NCI-H446 (cell line): ENCODE measurements around the gene THOC7.

Experiments used
- DNase-seq, 2 experiments: peaks; one replicate each; lab custom pipeline; 2025; lab: John Stamatoyannopoulos, UW

The THOC7 gene

DNA sequence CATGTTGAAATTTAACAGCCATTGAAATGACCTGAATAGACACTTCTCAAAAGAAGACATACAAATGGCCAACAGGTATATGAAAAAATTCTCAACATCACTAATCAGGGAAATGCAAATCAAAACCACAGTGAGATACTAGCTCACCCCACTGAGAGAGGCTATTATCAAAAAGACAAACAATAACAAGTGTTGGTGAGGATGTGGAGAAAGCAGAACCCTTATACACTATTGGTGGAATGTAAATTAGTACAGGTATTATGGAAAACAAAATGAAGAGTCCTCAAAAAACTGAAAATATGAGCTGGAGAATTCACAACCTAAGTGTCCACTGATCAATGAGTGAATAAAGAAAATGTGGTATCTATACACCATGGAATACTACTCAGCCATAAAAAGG, 21.5 kb downstream of the THOC7 start:
- DNase-seq: no peak

DNA sequence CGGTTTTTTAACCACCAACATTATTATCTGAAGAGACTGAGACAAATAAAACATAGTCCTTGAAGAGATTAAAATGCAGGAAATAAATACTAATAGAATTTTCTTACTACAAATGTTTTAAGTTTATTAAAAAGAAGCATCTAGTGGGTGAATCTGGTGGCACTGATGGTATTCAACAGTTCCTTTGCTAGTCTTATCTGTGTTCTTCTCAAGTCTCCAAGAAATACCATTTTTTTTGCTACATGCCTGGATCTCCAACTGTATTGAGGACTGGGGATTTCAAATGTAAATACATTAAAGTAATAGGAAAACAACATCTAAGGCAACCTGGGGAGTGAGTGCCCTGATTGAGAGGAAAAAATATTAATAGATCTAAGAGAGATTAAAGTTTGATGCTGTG, 21.9 kb downstream of the THOC7 start:
- no peak for DNase-seq

DNA sequence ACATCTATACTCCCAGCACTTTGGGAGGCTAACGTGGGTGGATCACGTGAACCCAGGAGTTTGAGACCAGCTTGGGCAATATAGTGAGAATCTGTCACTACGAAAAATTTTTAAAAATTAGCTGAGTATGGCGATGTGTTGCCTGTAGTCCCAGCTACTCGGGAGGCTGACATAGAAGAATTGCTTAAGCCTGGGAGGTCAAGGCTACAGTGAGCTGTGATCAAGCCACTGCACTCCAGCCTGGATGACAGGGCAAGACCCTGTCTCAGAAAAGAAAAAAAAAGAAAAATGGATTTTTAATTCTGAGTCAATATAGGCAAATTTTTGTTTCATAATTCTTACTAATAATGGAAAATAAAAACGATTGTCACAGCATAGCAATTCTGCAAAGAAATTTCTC, 31.2 kb downstream of the THOC7 start:
- DNase-seq: no peak

DNA sequence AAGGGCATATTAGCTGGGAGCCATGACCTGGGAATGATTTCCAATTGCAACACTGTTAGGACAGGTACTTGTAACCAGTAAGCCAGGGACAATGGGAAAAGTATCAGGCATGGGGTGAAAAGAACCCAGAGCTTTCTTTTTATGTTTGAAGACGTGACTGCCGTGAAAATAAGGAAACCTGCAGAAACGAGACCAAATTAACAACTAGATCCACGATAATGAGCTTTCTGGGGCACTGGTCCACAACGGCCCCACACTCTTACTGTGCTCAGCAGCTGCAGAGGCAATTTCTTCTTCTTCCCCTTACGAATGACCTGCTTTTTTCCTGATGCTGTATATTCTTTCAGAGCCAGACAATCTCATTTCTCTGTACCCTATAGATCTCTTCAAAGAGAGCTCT, 33.1 kb downstream of the THOC7 start:
- no peak for DNase-seq

DNA sequence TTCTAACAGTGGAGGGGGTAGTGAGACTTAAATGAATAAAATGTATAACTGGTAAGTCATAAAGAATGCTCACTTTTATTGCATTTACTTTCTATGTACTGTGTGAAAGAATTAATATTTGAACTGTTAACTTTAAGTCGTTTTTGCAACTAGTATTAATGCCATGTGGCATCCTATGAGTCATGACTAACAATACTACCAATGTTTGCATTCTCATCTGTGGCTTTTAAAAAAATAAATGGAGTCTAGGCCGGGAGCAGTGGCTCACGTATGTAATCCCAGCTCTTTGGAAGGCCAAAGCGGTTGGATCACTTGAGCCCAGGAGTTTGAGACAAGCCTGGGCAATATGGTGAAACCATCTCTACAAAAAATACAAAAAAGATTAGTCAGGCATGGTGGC, 39.3 kb downstream of the THOC7 start:
- DNase-seq: no peak

DNA sequence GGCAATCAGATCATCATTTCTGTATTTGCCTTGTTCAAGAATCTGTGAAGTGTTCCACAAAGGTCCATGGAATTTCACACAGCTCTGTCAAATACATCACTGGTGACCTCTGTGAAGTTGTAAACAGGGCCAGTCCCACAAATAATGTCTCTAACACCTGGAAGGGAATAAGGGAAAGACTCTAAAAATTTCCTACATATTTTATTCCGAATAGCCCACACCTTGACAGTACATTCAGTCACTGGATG, 44.5 kb downstream of the THOC7 start, which contains the start of gene C3orf49:
C3orf49 (plus strand) TSS at position 149 of the 248 bp plus-strand sequence. CDS start 173 bp downstream, outside the sequence.
- no peak for DNase-seq

DNA sequence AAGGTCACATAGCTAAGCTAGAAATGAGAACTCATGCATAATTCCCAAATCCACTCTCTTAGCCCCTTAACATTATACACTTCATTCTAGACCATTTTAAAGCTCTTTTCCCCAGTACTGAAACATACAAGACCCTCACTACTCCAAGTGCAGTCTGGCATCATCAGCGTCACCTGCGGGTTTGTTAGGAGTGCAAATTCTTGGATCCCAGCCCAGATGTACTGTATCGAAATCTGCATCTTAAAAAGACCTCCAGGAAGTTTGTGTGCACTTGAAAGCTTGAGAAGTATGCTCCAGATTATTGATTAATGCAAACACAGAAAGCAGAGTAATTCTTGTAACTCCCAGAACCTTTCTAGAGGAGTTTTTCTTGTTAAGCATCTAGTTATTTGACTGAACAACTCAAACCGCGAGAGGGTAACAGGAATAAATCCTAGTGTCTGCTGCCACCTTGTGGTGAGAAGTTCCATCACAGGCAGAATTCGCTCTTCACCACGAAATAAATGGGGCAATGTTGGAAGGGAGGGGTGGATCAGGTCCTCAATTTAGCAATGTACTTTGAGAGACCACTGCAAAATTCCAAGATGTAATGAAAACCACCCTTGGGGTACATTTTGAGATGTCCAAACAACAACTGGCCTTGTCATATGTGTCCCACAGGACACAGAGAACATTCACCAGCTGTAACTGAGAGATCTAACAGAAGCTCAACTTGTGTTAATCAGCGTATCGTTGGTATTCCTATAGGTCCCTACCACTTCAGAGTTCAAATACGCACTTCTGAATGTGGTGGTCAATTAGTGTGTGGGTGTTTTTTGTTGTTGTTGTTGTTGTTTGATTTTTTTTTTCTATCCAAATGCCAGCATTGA, 45.1 kb downstream of the THOC7 start:
- peak; percentile 3 to 62 for DNase-seq

DNA sequence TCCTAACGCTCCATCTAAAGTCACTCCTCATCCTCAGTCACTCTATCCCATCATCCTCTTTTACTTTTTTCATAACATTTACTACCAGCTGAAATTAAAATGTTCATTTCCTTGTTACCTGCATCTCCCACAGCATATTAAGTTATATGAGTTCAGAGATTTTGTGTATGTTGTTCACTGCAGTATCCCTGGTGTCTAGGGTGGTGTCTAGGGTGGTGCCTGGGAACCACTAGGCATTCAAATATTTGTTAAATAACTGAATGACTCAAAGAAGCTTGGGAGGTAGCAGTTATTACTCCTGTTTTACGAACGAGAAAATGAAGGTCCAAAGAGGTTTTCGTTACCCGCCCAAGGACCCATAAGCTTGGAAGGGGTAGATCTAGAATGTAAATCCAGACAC, 46.4 kb downstream of the THOC7 start:
- DNase-seq: no peak

DNA sequence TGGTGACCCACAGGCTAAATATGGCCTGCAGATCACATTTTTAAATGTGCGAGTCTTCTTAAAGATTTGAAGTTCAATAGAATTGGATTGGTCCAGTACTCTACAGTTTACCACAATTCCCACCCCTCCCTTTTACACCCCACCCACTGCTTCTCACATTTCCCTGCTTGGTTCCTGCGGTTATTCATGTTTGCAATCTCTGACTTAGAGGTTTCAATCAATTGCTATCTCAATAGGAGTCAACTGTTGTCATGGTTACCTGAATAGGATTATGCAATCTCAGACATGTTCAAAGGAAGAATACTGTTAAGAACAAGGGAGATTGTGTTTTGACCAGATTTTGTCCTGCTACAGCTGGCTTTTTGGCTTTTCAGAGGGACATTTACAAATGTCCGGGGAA, 49.4 kb downstream of the THOC7 start:
- no peak for DNase-seq

DNA sequence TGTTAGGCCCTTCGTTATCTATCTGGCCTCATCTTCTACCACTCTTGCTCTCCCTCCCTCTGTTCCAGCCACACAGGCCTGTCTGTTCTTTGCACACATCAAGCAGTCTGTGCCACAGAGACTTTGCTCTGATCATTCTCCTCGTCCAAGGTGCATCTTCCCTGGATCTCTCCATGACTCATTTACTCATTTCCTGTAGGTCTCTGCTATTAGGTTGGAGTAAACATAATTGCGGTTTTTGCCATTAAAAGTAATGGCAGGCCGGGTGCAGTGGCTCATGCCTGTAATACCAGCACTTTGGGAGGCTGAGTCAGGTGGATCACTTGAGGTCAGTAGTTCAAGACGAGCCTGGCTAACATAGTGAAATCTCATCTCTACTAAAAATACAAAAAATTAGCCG, 54.0 kb downstream of the THOC7 start:
- DNase-seq: no peak

DNA sequence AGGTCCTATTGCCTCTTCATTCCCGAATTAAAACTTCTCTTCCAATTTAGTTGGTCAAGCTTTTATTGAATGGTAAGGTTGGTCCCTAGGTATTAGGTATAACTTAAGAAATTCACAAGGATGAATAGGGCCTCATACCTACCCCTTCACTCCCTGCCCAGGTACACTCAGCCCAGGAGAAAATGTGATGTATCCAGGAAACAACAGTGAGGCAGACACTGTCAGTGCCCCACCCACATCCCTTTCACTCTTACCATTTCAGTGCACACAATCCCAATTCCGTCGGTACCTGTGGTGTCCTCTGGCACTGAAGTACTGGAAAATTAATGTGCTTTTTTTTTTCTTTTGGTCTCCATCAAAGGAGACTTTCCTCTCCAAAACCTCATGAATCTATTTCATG, 55.0 kb downstream of the THOC7 start:
- DNase-seq: no peak

DNA sequence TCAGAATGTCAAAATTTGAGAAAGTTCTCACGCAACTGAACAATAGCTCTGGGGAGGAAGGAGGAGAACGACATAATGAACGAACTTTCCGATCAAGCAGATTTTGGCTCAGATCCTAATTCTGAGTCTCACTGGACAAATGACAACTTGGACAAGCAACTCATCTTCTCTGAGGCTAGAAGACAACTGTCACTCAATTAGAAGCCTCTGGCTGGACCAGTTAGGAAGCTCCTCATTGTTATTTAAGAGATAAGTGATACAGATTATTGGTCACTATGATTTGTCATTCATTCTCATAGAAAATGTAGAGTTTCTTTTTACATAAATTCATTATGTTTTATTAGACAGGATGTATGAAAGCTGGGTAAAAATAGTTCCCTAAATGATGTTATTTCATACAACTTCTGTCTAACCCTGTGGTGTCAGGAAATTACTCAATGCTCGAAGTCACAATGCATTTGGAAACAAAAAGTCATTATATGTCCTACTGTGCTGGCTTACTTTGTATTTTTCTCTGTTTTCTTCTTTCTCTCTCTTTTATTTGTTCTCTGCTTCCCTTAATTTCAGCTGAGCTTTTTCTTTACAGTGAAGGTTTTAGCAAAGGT, 55.5 kb downstream of the THOC7 start:
- DNase-seq: no peak

DNA sequence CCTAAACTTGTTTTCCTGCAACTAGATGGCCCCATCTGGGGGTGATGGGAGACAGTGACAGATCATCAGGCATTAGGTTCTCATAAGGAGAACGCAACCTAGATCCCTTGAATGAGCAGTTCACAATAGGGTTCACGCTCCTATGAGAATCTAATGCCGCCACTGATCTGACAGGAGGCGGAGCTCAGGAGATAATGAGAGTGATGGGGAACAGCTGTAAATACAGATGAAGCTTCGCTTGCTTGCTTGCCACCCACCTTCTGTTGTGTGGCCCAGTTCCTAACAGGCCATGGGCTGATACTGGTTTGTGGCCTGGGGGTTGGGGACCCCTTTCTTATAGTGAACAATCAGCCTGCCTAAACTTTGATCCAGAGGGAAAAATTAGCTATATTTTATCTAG, 59.7 kb downstream of the THOC7 start:
- DNase-seq: no peak

DNA sequence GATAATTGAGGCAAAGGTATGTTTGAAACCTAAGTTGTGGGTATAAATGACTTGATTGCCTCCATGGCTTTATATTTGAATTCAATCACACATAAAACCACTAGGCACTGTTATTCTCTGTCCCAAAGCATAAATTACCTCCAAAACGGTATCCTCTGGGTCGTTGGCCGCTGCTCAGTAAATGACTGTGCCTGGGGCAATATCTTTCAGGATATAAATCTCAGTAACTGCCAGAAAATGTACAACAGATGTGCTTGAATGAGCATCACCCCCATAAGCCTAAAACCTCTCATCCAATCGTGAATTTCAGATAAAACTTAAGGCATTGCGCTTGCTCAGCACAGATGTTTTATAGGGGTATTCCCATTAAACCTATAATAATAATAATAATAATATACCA, 63.5 kb downstream of the THOC7 start:
- DNase-seq: no peak

DNA sequence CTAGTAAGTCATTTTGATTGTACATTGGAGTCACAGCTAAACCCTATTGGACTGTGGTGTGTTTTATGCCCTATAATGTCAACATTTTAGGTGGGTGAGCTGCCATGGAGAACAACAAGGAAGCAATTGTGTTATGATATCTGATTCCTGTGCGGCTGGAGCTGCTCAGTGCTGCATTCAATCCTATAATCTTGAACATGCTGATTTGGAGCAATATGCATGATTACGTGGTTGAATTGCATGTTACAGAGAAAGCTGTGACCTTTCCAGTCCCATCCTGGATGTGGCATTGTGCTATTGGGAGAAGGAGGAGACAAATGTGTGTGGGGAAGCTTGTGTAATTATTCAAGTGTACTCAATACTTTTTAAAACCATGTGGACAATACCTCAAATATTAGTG, 64.7 kb downstream of the THOC7 start:
- no peak for DNase-seq

DNA sequence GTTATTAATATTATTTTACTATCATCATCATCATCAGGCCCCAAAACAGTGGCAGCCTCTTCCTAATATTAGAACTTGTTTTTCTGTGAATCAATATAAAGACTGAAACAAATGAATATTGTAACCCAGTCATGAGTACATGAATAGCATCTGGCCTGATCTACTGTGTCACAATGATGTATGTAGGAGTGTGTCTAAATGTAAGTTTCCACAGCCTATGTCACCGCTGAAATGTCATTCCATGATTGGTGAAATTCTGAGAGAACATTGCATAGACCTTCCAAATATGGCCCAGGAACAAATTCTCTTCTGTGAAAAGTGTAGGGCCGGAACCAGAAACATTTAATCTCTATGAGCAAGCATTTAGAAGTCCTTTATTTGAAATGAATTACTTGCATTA, 65.1 kb downstream of the THOC7 start:
- DNase-seq: no peak

DNA sequence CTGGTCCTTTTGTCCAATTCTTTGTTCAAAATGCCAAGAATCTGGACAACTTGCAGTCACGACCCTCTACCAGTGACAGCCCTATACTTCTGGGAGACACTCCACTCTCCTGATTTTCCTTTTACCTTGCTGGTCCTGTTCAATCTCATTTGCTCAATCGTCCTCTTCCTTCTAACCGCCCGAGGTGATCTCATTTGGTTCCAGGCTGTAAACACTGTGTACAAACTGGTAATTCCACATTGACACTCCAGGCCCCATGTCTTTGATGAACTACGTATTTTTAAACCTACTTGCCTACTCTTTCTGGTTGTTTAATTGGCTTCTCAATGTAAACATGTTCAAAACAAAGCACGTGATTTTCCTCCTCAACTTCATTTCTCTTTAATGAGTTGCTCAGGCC, 68.2 kb downstream of the THOC7 start:
- DNase-seq: no peak

DNA sequence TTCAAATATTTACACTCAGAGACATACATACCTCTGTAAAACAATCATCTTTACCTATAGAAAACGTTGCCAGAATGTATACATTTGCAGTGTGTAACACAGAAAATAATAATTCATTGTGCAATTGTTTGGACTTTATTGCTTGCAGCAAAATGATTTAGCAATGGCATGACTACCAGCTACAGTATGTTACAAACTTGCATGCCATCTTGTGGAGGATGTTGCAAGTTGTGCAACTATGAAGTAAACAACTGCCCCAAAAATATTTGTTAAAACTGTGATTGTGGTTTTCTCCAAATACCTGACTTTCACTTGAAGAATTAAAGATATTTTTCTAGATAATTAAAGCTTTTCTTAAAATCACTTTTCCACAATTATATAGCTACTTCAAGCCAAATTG, 71.6 kb downstream of the THOC7 start:
- peak in 1 of 2 experiments; percentile 6 for DNase-seq
